G401.6 (cell line): ENCODE measurements around the gene ENOX2.

Source experiments
- FAIRE-seq: peaks from 2 replicates; lab custom pipeline; 2012; peaks lifted over from hg19 to GRCh38; lab: Jason Lieb, UNC

The ENOX2 gene

GRCh38 chrX:130625386-130625785 is 277.6 kb downstream of the ENOX2 start:
- no peak for FAIRE-seq

GRCh38 chrX:130623518-130623917 is 279.5 kb downstream of the ENOX2 start:
- no peak for FAIRE-seq

GRCh38 chrX:130615941-130616340 is 287.1 kb downstream of the ENOX2 start:
- no peak for FAIRE-seq

- FAIRE-seq = no peak
These were observed 295.6 kb downstream of the ENOX2 start for GRCh38 chrX:130607431-130607830.

- FAIRE-seq = no peak
These were observed 296.6 kb downstream of the ENOX2 start for GRCh38 chrX:130606425-130606824.

- no peak for FAIRE-seq
These were observed 298.1 kb downstream of the ENOX2 start for GRCh38 chrX:130604882-130605281.

GRCh38 chrX:130594453-130594916 is 308.5 kb downstream of the ENOX2 start:
- FAIRE-seq = no peak

- no peak for FAIRE-seq
These were observed 309.1 kb downstream of the ENOX2 start for GRCh38 chrX:130593911-130594310.

- no peak for FAIRE-seq
These were observed 310.8 kb downstream of the ENOX2 start for GRCh38 chrX:130592204-130592603.

- FAIRE-seq = no peak
These were observed 324.1 kb downstream of the ENOX2 start for GRCh38 chrX:130578906-130579305.

GRCh38 chrX:130577431-130577830 is 325.6 kb downstream of the ENOX2 start:
- FAIRE-seq = no peak

GRCh38 chrX:130575831-130576389 is 327.1 kb downstream of the ENOX2 start:
- no peak for FAIRE-seq
